Neuronal stem cell (in vitro differentiated cells): ENCODE measurements around the gene SPDEF.
A peak's percentile ranks its signal among the peaks of the same experiment; 100 is the strongest.

ENCODE experiments used
- DNase-seq: peaks from one replicate; pipeline ENCODE4 v3.0.0-alpha.2; 2013; ENCODE audit warnings: low spot score
- H2AFZ ChIP-seq: one replicate; pipeline ENCODE4 v1.6.1; 2013; ENCODE audit warnings: mild to moderate bottlenecking, low read length, inconsistent platforms
- H2AK5ac ChIP-seq: 2 replicates; pipeline ENCODE4 v1.6.1; 2013; ENCODE audit warnings: low read depth, mild to moderate bottlenecking, inconsistent platforms, low read length, moderate library complexity, mixed read lengths
- H2BK120ac ChIP-seq: 2 replicates; pipeline ENCODE4 v1.6.1; 2013; ENCODE audit warnings: low read depth, mild to moderate bottlenecking, inconsistent platforms, low read length, moderate library complexity, mixed read lengths
- H2BK12ac ChIP-seq: one replicate; pipeline ENCODE4 v1.6.1; 2013; ENCODE audit warnings: low read length, inconsistent platforms
- H2BK15ac ChIP-seq: 2 replicates; pipeline ENCODE4 v1.6.1; 2013; ENCODE audit warnings: mild to moderate bottlenecking, low read length, inconsistent platforms, mixed read lengths
- H2BK5ac ChIP-seq: one replicate; pipeline ENCODE4 v1.6.1; 2013; ENCODE audit warnings: inconsistent platforms, mild to moderate bottlenecking, low read length, moderate library complexity
- H3K14ac ChIP-seq: one replicate; pipeline ENCODE4 v1.6.1; 2013; ENCODE audit warnings: low read length, inconsistent platforms
- H3K18ac ChIP-seq: 2 replicates; pipeline ENCODE4 v1.6.1; 2013; ENCODE audit warnings: low read length, inconsistent platforms
- H3K23ac ChIP-seq: 2 replicates; pipeline ENCODE4 v1.6.1; 2013; ENCODE audit warnings: low read depth, mild to moderate bottlenecking, mixed read lengths, low read length, inconsistent platforms; ENCODE audit not compliant: poor library complexity
- H3K27ac ChIP-seq: replicated peaks from 3 replicates; pipeline ENCODE4 v1.5.1; 2013; ENCODE audit warnings: low read length, inconsistent platforms
- H3K27me3 ChIP-seq, 3 experiments: 2 replicates each; pipeline ENCODE4 v1.6.1; 2013; ENCODE audit warnings: low read length in 3 of 3, mild to moderate bottlenecking in 2 of 3, inconsistent platforms in 1 of 3, low read depth in 1 of 3, mixed read lengths in 1 of 3, moderate library complexity in 1 of 3; ENCODE audit not compliant: control insufficient read depth in 3 of 3, insufficient read depth in 3 of 3
- H3K36me3 ChIP-seq, 2 donors: replicated peaks in 1 of 2; 2 replicates each; pipeline ENCODE4 v1.6.1; 2013; ENCODE audit warnings: low read length in 2 of 2; ENCODE audit not compliant: control insufficient read depth in 2 of 2, insufficient read depth in 2 of 2
- H3K4ac ChIP-seq: 2 replicates; pipeline ENCODE4 v1.6.1; 2013; ENCODE audit warnings: inconsistent platforms, mild to moderate bottlenecking, low read length, moderate library complexity
- H3K4me1 ChIP-seq, 2 donors: 1 replicate in 1 of 2; 2 replicates in 1 of 2; pipeline ENCODE4 v1.6.1; 2013; ENCODE audit warnings: low read length in 2 of 2, low read depth in 1 of 2; ENCODE audit not compliant: control insufficient read depth in 2 of 2, insufficient read depth in 1 of 2
- H3K4me2 ChIP-seq: one replicate; pipeline ENCODE4 v1.6.1; 2013; ENCODE audit warnings: mild to moderate bottlenecking, low read length, inconsistent platforms; ENCODE audit not compliant: insufficient read depth, poor library complexity, severe bottlenecking
- H3K4me3 ChIP-seq, 2 donors: 2 replicates each; pipeline ENCODE4 v1.5.1; 2013; ENCODE audit warnings: low read length in 2 of 2, mild to moderate bottlenecking in 2 of 2, inconsistent platforms in 1 of 2, moderate library complexity in 1 of 2
- H3K79me1 ChIP-seq: one replicate; pipeline ENCODE4 v1.6.1; 2013; ENCODE audit warnings: low read depth, mild to moderate bottlenecking, inconsistent platforms, low read length, moderate library complexity
- H3K9ac ChIP-seq: one replicate; pipeline ENCODE4 v1.6.1; 2013; ENCODE audit warnings: mild to moderate bottlenecking, low read depth, low read length, inconsistent platforms; ENCODE audit not compliant: poor library complexity
- H3K9me3 ChIP-seq, 2 donors: replicated peaks in 1 of 2; 2 replicates each; pipeline versions ENCODE3 to v1.6.1; 2013; ENCODE audit warnings: low read length in 2 of 2, mild to moderate bottlenecking in 2 of 2, inconsistent platforms in 1 of 2, low read depth in 1 of 2, mixed read lengths in 1 of 2, moderate library complexity in 1 of 2; ENCODE audit not compliant: control insufficient read depth in 2 of 2, insufficient read depth in 1 of 2
- H4K8ac ChIP-seq: one replicate; pipeline ENCODE4 v1.6.1; 2013; ENCODE audit warnings: low read depth, mild to moderate bottlenecking, inconsistent platforms, low read length, moderate library complexity
- H4K91ac ChIP-seq: one replicate; pipeline ENCODE4 v1.6.1; 2013; ENCODE audit warnings: low read length, low read depth, mild to moderate bottlenecking, inconsistent platforms; ENCODE audit not compliant: poor library complexity
- WGBS, 2 donors: extraction: QIAGEN DNeasy Blood & Tissue Kit; methylation state at CpG; one replicate each; pipeline ENCODE4 v1.1.7; 2013; ENCODE audit warnings: missing lambda C conversion rate in 2 of 2, mixed read lengths in 1 of 2; ENCODE audit not compliant: insufficient read length in 2 of 2, insufficient replicate concordance in 1 of 2; ENCODE audit errors: extremely low coverage in 2 of 2; 5-methylcytosine and 5-hydroxymethylcytosine counted together

SPDEF gene

DNA sequence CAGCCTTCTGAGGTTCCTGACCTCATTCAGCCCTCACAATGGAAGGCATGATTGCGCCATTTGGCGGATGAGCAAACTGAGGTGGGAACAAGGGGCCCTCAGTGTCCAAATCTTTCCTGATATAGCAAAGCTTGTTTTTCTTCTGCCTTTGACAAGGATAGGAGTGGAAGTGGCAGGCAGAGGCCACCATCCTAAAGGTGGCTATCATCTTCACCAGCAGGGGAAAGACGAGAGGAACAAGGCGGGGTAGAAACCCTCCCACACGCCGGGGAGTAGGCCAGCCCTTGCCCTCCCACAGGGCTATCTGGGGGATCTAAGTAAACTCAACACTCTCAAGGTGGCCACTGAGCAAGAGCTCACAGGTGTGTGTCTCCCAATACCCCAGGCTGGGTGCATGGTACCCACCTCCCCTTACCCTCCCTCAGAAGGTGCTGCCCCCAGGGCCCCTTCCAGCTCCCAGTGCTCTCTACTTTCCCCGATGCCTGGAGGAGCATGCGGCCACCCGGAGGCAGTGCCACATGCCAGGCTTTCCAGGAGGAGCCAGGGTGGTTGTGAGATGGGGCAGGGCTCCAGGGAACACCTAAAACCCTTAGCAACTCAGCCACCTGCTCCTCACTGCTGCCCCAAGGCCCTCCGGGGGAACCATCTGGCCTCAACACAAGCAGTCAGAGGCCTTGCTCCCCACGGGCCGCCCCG, 11.2 kb downstream of the SPDEF start:
- Histone ChIP-seq H2BK12ac (no peak overlapping the region), H2BK120ac (peak overlapping the region; percentile 93), H2BK15ac (peak overlapping the region; percentile 6), H3K4me3 (no peak overlapping the region), H3K9ac (no peak overlapping the region), H3K36me3 (no peaks in the 10 kb centered on the region), H3K9me3 (no peaks in the 10 kb centered on the region), H4K8ac (no peak overlapping the region), H3K23ac (no peak overlapping the region), H3K79me1 (no peaks in the 10 kb centered on the region), H3K27me3 (peaks cover 0 to 64% (median 0%) of the 10 kb centered on the region in 3 experiments), H2AFZ (no peak overlapping the region), H3K14ac (no peak overlapping the region), H3K27ac (no peak overlapping the region), H3K4me1 (peaks cover 0 to 9% of the 10 kb centered on the region in 2 donors), H3K4ac (no peak overlapping the region), H3K18ac (peak overlapping the region; percentile 29), H4K91ac (no peak overlapping the region), H2BK5ac (no peak overlapping the region), H3K4me2 (no peak overlapping the region), H2AK5ac (peak overlapping the region; percentile 82)
- no peak for DNase-seq
- WGBS, 2 donors, result no CpG with 5 or more reads among the region's 13 CpGs

DNA sequence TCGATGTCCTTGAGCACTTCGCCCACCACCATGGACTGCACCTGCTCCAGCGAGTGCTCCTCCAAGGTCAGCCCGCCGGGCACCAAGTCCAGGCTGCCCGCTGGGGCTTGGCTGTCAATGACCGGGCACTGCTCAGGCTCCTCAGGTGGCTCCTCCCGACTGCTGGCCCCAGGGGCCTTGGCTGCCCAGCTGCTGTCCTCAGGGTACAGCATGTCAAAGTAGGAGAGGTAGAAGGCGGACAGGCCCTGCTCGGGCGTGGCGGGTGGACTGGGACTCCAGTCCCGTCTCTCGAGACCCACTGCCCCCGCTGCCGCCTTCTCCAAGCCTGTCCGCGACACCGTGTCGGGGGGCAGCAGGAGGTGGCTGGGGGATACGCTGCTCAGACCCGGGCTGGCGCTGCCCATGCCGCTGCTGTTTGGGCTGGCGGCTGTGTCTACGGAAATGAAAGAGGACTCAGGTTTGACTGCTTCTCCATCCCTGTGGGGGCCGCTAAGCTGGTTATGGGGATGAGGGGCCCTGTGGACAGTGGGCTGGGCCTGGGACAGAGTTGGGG, 12.0 kb downstream of the SPDEF start:
- Histone ChIP-seq H3K36me3 (no peaks in the 10 kb centered on the region), H2BK120ac (peak overlapping the region; percentile 93), H3K4me2 (no peak overlapping the region), H3K9me3 (no peaks in the 10 kb centered on the region), H3K4ac (peak overlapping the region; percentile 41), H2AK5ac (peak overlapping the region; percentile 85), H3K18ac (peak overlapping the region; percentile 71), H3K79me1 (no peaks in the 10 kb centered on the region), H4K8ac (peak overlapping the region; percentile 26), H3K4me1 (peaks cover 0 to 5% of the 10 kb centered on the region in 2 donors), H3K9ac (no peak overlapping the region), H3K27me3 (peaks cover 0 to 65% (median 0%) of the 10 kb centered on the region in 3 experiments), H2BK12ac (peak overlapping the region; percentile 78), H3K23ac (peak overlapping the region; percentile 96), H3K14ac (peak overlapping the region; percentile 60), H3K4me3 (peak overlapping the region in 1 of 2 donors; percentile 33), H3K27ac (no peak overlapping the region), H2AFZ (no peak overlapping the region), H2BK5ac (no peak overlapping the region), H4K91ac (no peak overlapping the region), H2BK15ac (peak overlapping the region; percentile 88)
- no peak for DNase-seq
- no CpG with 5 or more reads among the region's 27 CpGs for WGBS, 2 donors

DNA sequence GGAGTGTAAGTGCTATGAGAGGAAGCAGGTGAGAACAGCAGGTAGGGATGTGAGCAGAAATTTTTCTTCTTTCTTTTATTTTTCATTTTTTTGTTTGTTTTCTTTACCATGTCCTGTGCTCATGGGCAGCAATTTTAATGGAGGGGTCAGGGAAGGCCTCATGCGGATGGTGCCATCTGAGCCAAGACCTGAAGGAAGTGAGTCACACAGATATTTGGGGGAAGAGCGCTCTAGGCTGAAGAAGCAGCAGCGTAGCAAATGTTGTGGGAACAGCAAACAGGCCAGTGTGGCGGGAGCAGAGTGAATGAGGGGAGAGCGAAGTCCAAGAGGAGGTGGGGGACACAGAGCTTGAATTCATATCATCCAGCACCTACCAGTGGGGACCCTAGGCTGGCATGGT, 12.7 kb downstream of the SPDEF start:
- Histone ChIP-seq H3K14ac (peak overlapping the region; percentile 60), H2AFZ (no peak overlapping the region), H3K18ac (peak overlapping the region; percentile 71), H3K36me3 (no peaks in the 10 kb centered on the region), H4K91ac (no peak overlapping the region), H3K4me3 (no peak overlapping the region), H3K4me2 (no peak overlapping the region), H3K79me1 (no peaks in the 10 kb centered on the region), H2BK15ac (no peak overlapping the region), H2BK120ac (peak overlapping the region; percentile 25), H3K4me1 (peaks cover 0 to 4% of the 10 kb centered on the region in 2 donors), H2BK12ac (no peak overlapping the region), H3K23ac (no peak overlapping the region), H2AK5ac (peak overlapping the region; percentile 85), H4K8ac (peak overlapping the region; percentile 26), H3K27me3 (peaks cover 0 to 64% (median 0%) of the 10 kb centered on the region in 3 experiments), H3K9me3 (no peaks in the 10 kb centered on the region), H3K4ac (no peak overlapping the region), H3K27ac (no peak overlapping the region), H2BK5ac (no peak overlapping the region), H3K9ac (no peak overlapping the region)
- no peak for DNase-seq
- no CpG with 5 or more reads among the region's 5 CpGs for WGBS, 2 donors

DNA sequence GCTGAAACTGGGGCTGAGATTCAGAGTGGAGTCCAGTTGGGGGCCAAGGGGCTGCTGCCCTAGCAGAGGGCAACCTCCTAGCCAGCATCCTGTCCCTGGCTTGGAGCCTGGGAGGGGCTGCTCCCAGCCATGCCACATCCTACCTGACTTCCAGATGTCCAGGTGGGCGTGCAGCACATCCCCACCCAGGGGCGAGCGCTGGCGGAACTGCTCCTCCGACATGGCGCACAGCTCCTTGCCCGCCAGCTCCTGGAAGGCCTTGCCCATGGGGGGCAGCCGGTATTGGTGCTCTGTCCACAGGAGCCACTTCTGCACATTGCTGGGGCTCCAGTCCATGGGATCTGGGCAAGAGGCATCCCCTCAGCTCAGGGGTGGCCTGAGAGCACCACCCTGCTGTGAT, 15.3 kb downstream of the SPDEF start:
- Histone ChIP-seq H4K91ac (no peak overlapping the region), H3K23ac (no peak overlapping the region), H3K27me3 (peaks cover 0 to 69% (median 0%) of the 10 kb centered on the region in 3 experiments), H2BK12ac (no peak overlapping the region), H3K4ac (no peak overlapping the region), H2AK5ac (peak overlapping the region; percentile 53), H3K18ac (no peak overlapping the region), H2BK120ac (peak overlapping the region; percentile 50), H3K14ac (no peak overlapping the region), H3K4me2 (no peak overlapping the region), H4K8ac (no peak overlapping the region), H3K4me3 (no peak overlapping the region), H2BK15ac (no peak overlapping the region), H2BK5ac (peak overlapping the region; percentile 67), H3K9ac (no peak overlapping the region), H3K9me3 (no peaks in the 10 kb centered on the region), H3K79me1 (peaks cover 2% of the 10 kb centered on the region), H2AFZ (no peak overlapping the region), H3K4me1 (peaks cover 0 to 3% of the 10 kb centered on the region in 2 donors), H3K27ac (no peak overlapping the region), H3K36me3 (no peaks in the 10 kb centered on the region)
- no peak for DNase-seq
- WGBS, 2 donors, result no CpG with 5 or more reads among the region's 8 CpGs
